HepG2 (cell line): ENCODE data around the gene RASL10B. TPM values are rescaled to one million over a fixed set of nuclear protein-coding genes. Genes with fewer than 3 reads are reported as not detected.

Source experiments
- NFYC ChIP-seq: IDR thresholded peaks from 2 replicates; pipeline ENCODE4 v1.6.1; 2016; ENCODE audit warnings: missing genetic modification reagents, missing compliant biosample characterization
- ZNF891 ChIP-seq: sonication (generic); formaldehyde crosslinking; IDR thresholded peaks from 2 replicates; pipeline ENCODE4 v1.5.0; 2020; ENCODE audit warnings: mild to moderate bottlenecking, missing genetic modification reagents
- polyA plus RNA-seq, 8 experiments: library from polyadenylated mRNA; depleted of rRNA in 3 of 8; stranded (reverse) in 7 of 8; unstranded in 1 of 8; fragments of >200 nt; fragmentation: Illumina TruSeq in 4 of 8; extraction: Trizol in 4 of 8; gene quantifications; 2 replicates each; pipeline versions ENCODE4 v1.2.1 to v1.2.3, GENCODE V29; 2011 to 2016; ENCODE audit warnings: low read depth in 4 of 8, missing spikeins in 1 of 8, mixed read lengths in 1 of 8; ENCODE audit not compliant: insufficient read depth in 1 of 8
- total RNA-seq, 5 experiments: library from RNA; depleted of rRNA; stranded (reverse); fragments of >200 nt; fragmentation: Illumina TruSeq; extraction: Trizol; gene quantifications; 2 replicates each; pipeline ENCODE4 v1.2.3, GENCODE V29; 2016; ENCODE audit warnings: low read depth in 1 of 5
- TF ChIP-seq, protein P1 (sequence below): IDR thresholded peaks from 2 replicates; pipeline ENCODE4 v1.6.1; 2016; ENCODE audit warnings: missing compliant biosample characterization, missing genetic modification reagents, borderline replicate concordance
- TF ChIP-seq, protein P2 (sequence below): sonication (generic); formaldehyde crosslinking; conservative IDR thresholded peaks from 2 replicates; pipeline ENCODE4 v1.4.0; 2020; ENCODE audit warnings: missing genetic modification reagents
- TF ChIP-seq, protein P3 (sequence below): sonication (generic); formaldehyde crosslinking; IDR thresholded peaks from 2 replicates; pipeline ENCODE4 v1.5.1; 2020; ENCODE audit warnings: mild to moderate bottlenecking, missing genetic modification reagents, borderline replicate concordance

Gene RASL10B
- total and polyA plus RNA-seq, 2 of the 13 experiments (the other 11 are each of a cell fraction or from before 2014, with no cell fraction given) = 8.8 to 11.0 TPM

DNA sequence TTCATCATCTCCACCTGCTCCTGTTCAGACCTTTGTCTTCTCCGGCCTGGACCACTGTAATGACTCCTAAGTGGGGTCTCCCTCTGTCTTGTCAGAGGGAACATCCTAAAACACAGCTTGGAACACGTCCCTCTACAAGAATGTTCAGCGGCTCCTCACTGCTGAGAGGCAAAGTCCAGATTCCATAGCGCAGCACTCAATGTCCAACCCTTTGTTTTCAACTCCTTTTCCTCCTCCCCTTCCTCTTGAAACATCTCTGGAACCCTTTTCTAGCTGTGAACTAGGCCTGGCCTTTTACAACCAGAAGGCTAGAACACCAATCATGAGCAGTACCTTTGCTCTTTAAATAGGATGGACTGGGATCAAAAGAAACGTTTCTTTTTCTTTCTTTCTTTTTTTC lies 30.2 kb downstream of the RASL10B start (continued):
- TF ChIP-seq ZNF891 (CRISPR knock-in tag) (no peak), NFYC (CRISPR knock-in tag) (no peak)
- TF ChIP-seq, protein P1, sequence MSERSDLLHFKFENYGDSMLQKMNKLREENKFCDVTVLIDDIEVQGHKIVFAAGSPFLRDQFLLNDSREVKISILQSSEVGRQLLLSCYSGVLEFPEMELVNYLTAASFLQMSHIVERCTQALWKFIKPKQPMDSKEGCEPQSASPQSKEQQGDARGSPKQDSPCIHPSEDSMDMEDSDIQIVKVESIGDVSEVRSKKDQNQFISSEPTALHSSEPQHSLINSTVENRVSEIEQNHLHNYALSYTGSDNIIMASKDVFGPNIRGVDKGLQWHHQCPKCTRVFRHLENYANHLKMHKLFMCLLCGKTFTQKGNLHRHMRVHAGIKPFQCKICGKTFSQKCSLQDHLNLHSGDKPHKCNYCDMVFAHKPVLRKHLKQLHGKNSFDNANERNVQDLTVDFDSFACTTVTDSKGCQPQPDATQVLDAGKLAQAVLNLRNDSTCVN = peak; percentile 91
- TF ChIP-seq, protein P2, sequence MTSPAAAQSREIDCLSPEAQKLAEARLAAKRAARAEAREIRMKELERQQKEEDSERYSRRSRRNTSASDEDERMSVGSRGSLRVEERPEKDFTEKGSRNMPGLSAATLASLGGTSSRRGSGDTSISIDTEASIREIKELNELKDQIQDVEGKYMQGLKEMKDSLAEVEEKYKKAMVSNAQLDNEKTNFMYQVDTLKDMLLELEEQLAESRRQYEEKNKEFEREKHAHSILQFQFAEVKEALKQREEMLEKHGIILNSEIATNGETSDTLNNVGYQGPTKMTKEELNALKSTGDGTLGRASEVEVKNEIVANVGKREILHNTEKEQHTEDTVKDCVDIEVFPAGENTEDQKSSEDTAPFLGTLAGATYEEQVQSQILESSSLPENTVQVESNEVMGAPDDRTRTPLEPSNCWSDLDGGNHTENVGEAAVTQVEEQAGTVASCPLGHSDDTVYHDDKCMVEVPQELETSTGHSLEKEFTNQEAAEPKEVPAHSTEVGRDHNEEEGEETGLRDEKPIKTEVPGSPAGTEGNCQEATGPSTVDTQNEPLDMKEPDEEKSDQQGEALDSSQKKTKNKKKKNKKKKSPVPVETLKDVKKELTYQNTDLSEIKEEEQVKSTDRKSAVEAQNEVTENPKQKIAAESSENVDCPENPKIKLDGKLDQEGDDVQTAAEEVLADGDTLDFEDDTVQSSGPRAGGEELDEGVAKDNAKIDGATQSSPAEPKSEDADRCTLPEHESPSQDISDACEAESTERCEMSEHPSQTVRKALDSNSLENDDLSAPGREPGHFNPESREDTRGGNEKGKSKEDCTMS (CRISPR knock-in tag) = no peak
- TF ChIP-seq, protein P3, sequence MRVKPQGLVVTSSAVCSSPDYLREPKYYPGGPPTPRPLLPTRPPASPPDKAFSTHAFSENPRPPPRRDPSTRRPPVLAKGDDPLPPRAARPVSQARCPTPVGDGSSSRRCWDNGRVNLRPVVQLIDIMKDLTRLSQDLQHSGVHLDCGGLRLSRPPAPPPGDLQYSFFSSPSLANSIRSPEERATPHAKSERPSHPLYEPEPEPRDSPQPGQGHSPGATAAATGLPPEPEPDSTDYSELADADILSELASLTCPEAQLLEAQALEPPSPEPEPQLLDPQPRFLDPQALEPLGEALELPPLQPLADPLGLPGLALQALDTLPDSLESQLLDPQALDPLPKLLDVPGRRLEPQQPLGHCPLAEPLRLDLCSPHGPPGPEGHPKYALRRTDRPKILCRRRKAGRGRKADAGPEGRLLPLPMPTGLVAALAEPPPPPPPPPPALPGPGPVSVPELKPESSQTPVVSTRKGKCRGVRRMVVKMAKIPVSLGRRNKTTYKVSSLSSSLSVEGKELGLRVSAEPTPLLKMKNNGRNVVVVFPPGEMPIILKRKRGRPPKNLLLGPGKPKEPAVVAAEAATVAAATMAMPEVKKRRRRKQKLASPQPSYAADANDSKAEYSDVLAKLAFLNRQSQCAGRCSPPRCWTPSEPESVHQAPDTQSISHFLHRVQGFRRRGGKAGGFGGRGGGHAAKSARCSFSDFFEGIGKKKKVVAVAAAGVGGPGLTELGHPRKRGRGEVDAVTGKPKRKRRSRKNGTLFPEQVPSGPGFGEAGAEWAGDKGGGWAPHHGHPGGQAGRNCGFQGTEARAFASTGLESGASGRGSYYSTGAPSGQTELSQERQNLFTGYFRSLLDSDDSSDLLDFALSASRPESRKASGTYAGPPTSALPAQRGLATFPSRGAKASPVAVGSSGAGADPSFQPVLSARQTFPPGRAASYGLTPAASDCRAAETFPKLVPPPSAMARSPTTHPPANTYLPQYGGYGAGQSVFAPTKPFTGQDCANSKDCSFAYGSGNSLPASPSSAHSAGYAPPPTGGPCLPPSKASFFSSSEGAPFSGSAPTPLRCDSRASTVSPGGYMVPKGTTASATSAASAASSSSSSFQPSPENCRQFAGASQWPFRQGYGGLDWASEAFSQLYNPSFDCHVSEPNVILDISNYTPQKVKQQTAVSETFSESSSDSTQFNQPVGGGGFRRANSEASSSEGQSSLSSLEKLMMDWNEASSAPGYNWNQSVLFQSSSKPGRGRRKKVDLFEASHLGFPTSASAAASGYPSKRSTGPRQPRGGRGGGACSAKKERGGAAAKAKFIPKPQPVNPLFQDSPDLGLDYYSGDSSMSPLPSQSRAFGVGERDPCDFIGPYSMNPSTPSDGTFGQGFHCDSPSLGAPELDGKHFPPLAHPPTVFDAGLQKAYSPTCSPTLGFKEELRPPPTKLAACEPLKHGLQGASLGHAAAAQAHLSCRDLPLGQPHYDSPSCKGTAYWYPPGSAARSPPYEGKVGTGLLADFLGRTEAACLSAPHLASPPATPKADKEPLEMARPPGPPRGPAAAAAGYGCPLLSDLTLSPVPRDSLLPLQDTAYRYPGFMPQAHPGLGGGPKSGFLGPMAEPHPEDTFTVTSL (CRISPR knock-in tag) = no peak
